Chondrocyte (in vitro differentiated cells): ENCODE results near the gene MRPS24. TPM values are rescaled to one million over a fixed set of nuclear protein-coding genes. Genes with fewer than 3 reads are reported as not detected.

ENCODE experiments used
- DNase-seq: peaks from one replicate; pipeline ENCODE4 v3.0.0; 2021; ENCODE audit warnings: mixed read lengths, low spot score
- H3K27ac Mint-ChIP-seq: one replicate; pipeline ENCODE4 v1.8.0; 2021; ENCODE audit warnings: mild to moderate bottlenecking, moderate library complexity, mixed read lengths; ENCODE audit not compliant: unreplicated experiment
- H3K27me3 Mint-ChIP-seq: 2 replicates; pipeline ENCODE4 v1.8.0; 2021; ENCODE audit warnings: low read depth, mixed read lengths
- H3K36me3 Mint-ChIP-seq: 2 replicates; pipeline ENCODE4 v1.8.0; 2021; ENCODE audit warnings: low read depth, mixed read lengths
- H3K4me1 Mint-ChIP-seq: 2 replicates; pipeline ENCODE4 v1.8.0; 2021; ENCODE audit warnings: low read depth, mild to moderate bottlenecking, mixed read lengths
- H3K4me3 Mint-ChIP-seq: one replicate; pipeline ENCODE4 v1.8.0; 2021; ENCODE audit warnings: mild to moderate bottlenecking, moderate library complexity, mixed read lengths; ENCODE audit not compliant: unreplicated experiment
- H3K9me3 Mint-ChIP-seq: 2 replicates; pipeline ENCODE4 v1.8.0; 2021; ENCODE audit warnings: low read depth, mixed read lengths
- CTCF ChIP-seq: fragments of 200-600 bp; sonication (generic); IDR thresholded peaks from 2 replicates; pipeline ENCODE4 v1.5.0; 2021; ENCODE audit warnings: antibody characterized with exemption, mild to moderate bottlenecking, moderate library complexity
- total RNA-seq: library from RNA; stranded (reverse); gene quantifications from 3 replicates; pipeline ENCODE4 v1.2.1, GENCODE V29; 2021

MRPS24 gene
- total RNA-seq, 1 donor from 2014 or later, result 70.2 TPM

GRCh38 chr7:43876241-43876640, 6.9 kb upstream of the MRPS24 start:
- H3K27ac Mint-ChIP-seq, result no peak overlapping the region
- no peak for DNase-seq
- no peaks in the 10 kb centered on the region for H3K27me3 Mint-ChIP-seq
- H3K9me3 Mint-ChIP-seq, result no peaks in the 10 kb centered on the region
- no peak overlapping the region for H3K4me3 Mint-ChIP-seq
- H3K36me3 Mint-ChIP-seq, result peaks cover 26% of the 10 kb centered on the region
- no peak for TF ChIP-seq CTCF
- peaks cover 42% of the 10 kb centered on the region for H3K4me1 Mint-ChIP-seq

GRCh38 chr7:43873300-43873699, 4.0 kb upstream of the MRPS24 start:
- Mint-ChIP-seq H3K9me3 (no peaks in the 10 kb centered on the region), H3K4me3 (peak overlapping the region; percentile 27), H3K27me3 (no peaks in the 10 kb centered on the region), H3K27ac (peak overlapping the region; percentile 89), H3K36me3 (peaks cover 22% of the 10 kb centered on the region), H3K4me1 (peaks cover 37% of the 10 kb centered on the region)
- no peak for DNase-seq
- no peak for TF ChIP-seq CTCF

- H3K4me3 Mint-ChIP-seq, result peak overlapping the region; percentile 27
- H3K27ac Mint-ChIP-seq, result peak overlapping the region; percentile 89
- H3K4me1 Mint-ChIP-seq, result peaks cover 42% of the 10 kb centered on the region
- no peaks in the 10 kb centered on the region for H3K9me3 Mint-ChIP-seq
- DNase-seq, result no peak
- peaks cover 17% of the 10 kb centered on the region for H3K36me3 Mint-ChIP-seq
- H3K27me3 Mint-ChIP-seq, result no peaks in the 10 kb centered on the region
- TF ChIP-seq CTCF, result no peak
Measured at GRCh38 chr7:43872406-43873110, 3.2 kb upstream of the MRPS24 start.

- Mint-ChIP-seq H3K27me3 (no peaks in the 10 kb centered on the region), H3K36me3 (peaks cover 15% of the 10 kb centered on the region), H3K4me1 (peaks cover 42% of the 10 kb centered on the region), H3K9me3 (no peaks in the 10 kb centered on the region), H3K27ac (peak overlapping the region; percentile 49), H3K4me3 (no peak overlapping the region)
- DNase-seq, result no peak
- no peak for TF ChIP-seq CTCF
Measured at GRCh38 chr7:43871064-43871463, 1.7 kb upstream of the MRPS24 start.

- Mint-ChIP-seq H3K9me3 (no peaks in the 10 kb centered on the region), H3K4me1 (peaks cover 42% of the 10 kb centered on the region), H3K36me3 (peaks cover 16% of the 10 kb centered on the region), H3K27ac (peak overlapping the region; percentile 98), H3K27me3 (no peaks in the 10 kb centered on the region), H3K4me3 (no peak overlapping the region)
- TF ChIP-seq CTCF, result no peak
- no peak for DNase-seq
Measured at GRCh38 chr7:43870316-43870715, 999 bp upstream of the MRPS24 start.
